LoVo (cell line): ENCODE measurements around the gene GOLGA8B.
"Not testable (repeated sequence)": the region's sequence is repeated elsewhere in the genome, so short reads cannot be mapped to it uniquely, and the experiment has no call there.

Experiments used
- DNase-seq: peaks from one replicate; pipeline ENCODE4 v3.0.0-alpha.2; 2016; ENCODE audit warnings: low spot score

GOLGA8B gene

DNA sequence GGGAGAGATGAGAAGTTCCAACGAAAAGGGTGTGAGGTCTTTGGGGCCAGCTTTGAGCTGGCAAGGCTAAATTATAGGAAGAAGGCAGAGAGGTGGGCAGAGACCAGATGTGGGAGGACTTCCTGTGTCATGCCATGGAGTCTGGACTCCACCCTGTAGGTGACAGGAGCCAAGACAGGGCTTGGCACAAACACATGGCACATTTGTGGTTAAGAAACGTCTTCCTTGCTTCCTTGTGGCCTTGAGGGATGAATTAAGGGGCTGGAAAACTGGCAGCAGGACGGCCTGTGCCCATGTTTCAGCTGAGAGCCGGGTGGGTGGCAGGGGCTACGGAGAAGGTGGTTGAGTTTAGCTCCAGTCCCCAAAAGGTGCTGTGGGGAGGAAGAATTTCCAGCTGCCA is 18.7 kb downstream of the GOLGA8B start:
- DNase-seq = not testable (repeated sequence)

DNA sequence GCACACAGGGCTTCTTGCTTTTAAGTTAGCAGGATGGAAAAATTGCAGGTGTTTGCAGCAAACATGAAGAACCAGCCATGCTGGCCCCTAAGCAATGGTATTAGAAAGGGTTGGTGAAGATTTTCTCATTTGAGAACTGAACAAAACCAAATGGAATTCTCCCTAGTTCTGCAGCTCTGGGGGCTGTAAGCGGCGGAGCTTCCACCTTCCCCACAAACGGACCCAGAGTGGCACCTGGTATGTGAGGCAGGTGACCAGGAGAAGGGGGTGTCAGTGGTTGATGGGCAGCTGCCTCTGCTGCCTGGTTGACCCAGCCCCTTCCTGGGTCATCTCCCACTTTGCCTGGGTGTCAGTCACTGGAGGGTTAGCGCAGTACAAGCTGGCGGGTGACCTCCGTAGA is 22.6 kb downstream of the GOLGA8B start:
- DNase-seq = not testable (repeated sequence)

- DNase-seq = not testable (repeated sequence)
Observed at GRCh38 chr15:34559764-34560163, 23.7 kb downstream of the GOLGA8B start.

GRCh38 chr15:34555162-34555561 is 28.3 kb downstream of the GOLGA8B start:
- DNase-seq = not testable (repeated sequence)

GRCh38 chr15:34554716-34555115 is 28.7 kb downstream of the GOLGA8B start:
- not testable (repeated sequence) for DNase-seq

DNA sequence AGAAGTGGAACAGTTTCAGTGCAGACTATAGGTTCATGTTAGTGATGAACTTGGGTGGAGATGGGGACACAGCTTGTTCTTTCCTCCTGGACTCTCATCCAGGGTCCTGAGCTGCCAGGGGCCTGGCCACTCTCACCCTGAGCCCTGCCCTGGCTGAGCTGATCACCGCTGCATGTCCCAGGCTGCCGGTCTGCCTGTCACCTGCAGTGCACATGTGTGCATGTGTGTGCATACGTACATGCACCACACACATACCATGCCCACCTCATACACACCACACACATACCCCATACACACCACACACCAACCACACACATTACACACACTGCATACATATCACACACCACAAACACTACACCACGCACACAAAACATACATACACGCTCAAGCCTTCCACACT is 29.3 kb downstream of the GOLGA8B start:
- not testable (repeated sequence) for DNase-seq

DNA sequence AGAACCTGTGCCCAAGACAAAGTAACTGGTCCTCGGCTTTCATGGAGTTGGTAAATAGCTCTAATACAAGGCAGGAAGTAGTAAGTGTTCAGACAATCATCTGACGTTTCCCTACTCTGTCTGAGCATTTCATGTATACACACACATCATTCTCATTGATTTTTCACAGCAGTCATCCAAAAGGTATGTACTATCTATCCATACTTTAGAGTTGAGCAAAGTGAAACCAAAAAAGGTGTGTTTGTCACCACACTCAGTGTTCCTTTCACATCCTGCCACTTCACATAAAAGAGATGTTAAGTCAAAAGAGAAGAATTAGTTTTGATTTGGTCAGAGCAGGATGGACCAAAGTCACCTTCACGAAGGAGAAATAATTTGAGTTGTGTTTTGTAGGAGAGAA is 33.3 kb downstream of the GOLGA8B start:
- not testable (repeated sequence) for DNase-seq

GRCh38 chr15:34549381-34549809 is 34.1 kb downstream of the GOLGA8B start:
- not testable (repeated sequence) for DNase-seq

DNA sequence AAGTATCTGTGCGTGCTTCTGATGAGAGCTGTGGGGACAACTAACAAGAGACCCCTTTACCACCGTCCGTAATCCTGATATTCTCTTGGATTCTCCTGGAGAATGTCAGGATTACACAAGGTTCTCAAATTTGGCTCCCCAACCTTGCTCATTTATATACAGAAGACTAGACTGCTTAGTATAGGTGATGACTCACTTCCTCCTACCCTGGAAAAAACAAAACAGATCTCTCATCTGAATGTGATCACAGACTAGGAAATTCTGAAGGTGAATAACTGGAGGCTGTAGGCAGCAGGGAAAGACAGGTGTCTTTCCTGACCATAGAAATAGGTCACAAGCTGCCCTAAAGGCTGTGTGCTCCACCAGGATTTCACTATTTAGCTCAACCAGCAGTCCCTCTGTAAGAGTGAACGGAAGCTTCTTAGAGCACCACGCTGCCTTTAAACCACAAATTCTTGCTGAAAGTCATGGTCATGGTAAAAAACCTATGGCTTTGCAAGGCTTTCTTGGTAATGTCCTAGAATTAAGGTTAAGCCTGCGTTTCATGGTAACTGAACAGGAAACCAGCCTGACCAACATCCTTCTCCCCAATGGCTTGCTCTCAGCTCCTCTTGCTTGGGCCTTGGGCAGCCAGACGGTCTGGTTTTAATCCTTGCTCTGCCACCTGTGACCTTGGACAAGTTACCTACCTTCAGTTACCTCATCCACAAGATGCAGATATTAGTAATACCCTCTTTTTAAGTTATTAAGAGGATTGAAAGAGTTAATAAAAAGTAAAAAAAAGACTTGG is 39.4 kb downstream of the GOLGA8B start:
- not testable (repeated sequence) for DNase-seq

DNA sequence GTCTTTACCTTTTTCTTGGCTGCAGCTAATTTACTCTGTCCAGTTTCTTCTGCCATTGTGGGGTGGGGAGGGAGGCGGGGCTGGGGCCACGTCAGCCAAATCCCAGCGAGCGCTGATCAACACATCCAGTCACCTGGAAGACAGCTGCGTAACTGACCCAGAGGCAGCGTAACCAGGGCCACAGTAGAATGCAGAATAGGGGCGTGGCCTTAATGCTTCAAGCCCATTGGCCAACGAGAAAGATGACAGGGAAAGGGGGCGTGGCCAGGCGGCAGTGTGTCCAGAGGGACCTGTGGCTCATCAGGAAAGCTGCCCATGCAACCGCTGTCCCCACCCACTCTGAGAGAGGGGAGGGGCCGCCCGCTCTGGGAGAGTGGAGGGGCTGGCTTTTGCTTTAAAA is 47.6 kb downstream of the GOLGA8B start:
- not testable (repeated sequence) for DNase-seq
